ENCODE measurements around the gene CAMTA1.

CAMTA1 gene

DNA sequence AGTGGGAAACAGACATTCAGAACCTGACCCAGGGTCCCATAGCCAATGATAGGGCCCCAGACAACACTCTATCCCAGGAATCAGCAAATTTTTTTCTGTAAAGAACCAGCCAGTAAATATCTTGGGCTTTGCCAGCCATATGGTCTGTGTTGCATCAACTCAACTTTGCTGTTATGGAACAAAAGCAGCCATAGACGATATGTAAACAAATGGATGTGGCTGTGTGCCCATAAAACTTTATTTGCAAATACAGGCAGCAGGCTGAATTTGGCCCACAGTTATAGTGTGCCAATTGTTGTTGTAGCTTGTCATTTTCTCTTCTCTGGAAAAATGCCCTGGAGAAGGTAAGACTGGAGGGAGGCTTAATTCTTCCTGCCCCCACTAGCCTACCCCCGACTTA lies 554.7 kb downstream of the CAMTA1 start:
- DNase-seq (ENCODE audit: low read depth in 2 of 2), result no peak

DNA sequence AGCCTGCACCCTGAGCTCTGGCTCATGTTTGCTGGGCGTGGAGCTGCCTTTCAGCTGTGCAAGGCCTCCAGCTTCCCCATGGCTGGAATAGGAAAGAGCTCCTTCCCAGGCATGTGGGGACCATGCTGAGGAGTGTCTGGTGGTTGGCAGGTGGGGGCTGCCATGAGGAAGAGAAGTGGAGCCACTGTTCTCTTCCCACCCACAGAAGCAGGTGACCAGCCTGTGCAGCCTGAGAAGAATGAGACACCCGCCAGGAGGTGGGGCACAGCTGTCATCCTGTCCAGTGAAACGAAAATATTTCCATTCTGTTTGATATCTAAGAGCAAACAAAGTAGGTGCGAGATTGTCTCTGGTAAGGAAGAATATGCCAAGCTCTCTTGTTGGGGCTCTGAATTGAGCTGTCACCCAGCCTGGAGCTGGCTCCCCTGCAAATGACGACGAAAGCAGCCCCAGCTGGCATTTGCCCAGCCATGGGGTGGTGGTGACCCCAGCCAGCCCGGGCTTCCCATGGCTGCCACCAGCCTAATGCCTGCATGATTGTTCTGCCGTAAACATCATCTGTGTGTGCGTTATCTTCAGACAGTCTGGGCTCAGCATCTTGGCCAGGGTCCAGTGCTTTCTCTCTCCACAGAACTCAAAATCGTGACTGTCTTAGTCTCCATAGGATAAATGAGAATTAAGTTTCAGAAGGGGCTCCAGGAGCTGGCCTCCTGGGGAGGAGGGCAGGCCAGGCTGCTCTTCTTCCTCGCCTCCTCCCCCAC lies 556.1 kb downstream of the CAMTA1 start:
- no peak for DNase-seq (ENCODE audit: low read depth in 2 of 2)

DNA sequence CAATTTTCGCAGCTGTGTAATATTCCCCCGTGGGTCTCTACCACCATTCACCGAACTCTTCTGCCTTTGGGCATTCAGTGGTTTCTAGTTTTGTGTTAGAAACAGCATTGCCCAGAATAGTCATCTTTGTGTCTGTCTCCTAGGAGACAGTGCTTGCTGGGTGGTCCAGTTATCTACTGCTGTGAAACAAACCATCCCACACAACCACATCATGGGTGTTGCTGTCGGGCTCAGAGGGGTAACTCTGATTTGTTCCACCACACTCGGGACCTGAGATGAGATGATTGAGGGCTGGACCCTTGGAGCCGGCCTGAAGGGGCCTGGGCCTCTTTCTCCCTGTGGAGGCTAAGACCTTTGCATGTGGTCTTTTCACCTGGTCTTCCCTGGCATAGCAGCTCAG lies 558.6 kb downstream of the CAMTA1 start:
- no peak for DNase-seq (ENCODE audit: low read depth in 2 of 2)

DNA sequence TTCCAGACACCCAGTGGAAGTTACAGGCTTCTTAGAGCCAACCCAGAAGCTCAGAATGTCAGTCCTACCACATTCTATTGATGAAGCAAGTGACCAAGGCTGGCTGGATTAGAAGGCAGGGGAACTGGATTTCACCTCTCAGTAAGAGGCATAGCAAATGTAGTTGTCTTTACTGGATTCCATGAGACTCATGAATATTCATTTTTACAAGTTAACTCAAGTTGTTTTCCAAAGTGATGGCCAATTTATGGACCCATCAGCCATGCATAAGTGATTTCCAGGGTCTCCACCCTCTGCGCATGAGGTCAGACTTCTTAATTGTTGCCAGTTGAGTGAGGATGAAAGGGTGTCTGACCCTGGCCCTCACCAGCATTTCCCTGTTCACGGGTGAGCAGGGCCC lies 559.0 kb downstream of the CAMTA1 start:
- no peak for DNase-seq (ENCODE audit: low read depth in 2 of 2)

DNA sequence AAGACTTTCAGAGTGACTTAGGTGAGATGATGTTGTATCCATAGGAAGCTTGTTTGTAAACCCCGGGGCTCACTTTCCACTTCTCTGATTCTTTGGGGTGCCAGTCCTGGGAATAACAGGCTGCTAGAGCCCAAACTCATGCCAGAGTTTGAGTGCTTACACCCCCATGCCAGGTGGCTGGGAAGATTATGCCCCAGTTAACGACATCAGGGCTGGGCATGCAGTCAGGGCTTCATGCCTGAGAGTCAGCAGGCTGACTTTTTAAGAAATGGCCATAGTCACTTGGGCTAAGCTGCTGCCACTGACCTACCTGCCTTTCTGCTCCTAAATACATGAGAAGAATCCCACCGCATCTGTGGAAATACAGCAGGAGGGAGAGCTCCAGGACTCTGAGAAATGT lies 560.3 kb downstream of the CAMTA1 start:
- DNase-seq (ENCODE audit: low read depth in 2 of 2), result no peak

DNA sequence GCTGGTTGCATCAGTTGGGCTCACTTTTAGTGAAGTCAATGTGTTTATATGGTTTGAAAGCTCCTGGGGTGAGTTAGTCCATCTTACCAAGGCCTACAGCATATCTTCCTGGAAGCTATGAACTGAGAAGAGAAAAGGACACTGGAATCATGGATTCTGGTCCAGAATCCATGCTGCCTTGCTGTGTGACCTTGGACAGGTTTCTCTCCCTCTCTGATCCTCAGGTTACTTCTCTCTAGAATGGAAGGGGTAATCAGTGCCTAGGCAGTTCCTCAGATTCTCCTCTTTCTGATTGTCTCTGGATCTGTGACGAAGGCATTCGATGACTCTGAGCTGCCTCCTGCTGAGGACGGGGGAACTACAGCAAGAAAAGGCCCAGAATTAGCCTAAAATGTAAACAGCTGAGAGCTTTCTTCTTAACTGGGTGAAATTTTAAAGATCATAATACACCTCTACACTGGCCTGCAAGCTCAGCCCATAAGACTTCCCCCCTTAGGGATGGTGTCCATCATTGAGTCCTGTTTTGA lies 560.9 kb downstream of the CAMTA1 start:
- DNase-seq (ENCODE audit: low read depth in 2 of 2), result no peak

DNA sequence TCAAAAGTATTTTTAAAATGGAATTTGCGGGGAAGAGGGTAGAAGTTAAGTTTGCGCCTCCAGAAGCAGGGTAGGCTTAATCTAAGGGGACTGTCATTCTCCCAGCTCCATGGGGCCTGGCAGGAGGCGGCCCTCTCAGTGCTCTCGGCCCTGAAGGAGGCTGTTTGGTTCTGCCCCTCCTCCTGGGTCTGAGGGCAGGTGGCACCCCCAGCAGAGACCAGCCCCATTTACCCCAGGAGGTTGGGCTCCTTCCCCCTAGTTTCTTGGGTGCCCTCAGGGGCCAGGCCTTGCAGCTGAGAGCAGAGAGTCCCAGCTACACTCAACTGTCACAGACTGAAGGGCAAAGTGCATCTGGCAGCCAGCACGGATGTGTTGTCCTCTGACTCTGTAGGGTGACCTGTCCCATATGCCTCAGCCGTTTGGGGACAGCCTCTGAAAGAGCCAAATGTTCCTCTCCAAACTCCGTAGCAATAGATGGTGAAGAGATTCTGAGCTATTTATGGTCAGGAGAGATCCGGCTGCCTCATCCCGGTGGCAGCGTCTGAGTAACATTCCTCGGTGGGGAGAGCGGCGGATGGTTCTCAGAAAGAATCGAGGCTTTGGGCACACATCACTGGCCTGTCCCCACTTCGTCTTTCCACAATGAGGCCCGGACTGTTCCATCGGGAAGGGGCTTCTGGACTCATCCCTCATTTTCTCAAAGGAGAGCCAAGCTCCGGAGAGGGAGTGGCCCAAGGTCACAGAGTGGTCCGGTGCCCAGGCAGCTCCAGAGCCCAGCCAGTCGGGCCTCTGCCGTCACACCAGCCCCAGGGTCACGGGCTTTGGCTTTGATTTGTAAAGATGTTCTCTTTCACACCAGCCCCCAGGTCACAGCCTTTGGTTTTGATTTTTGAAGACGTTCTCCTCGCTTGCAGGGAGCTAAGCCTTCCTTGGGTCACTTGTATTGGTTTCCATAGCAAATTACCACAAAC lies 561.6 kb downstream of the CAMTA1 start:
- no peak for DNase-seq (ENCODE audit: low read depth in 2 of 2)

DNA sequence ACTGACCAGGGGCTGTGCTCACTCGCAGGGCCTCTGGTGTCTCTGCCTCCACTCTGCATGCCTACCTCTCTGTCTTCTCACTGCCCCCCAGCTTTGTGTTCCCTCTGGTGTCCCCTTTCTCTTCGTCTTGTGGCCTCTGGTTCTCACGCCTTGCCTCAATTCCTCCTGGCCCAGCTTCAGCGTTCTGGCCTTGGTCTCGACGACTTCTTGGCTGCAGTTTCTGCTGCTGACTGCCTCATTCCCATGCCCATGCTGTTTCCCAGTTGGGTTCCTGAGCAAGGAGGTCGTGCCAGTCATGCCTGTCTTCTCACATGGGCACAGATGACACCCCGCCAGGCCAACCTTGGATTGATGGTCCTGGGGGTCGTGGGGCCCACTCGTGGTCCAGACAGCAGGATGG lies 562.8 kb downstream of the CAMTA1 start:
- DNase-seq (ENCODE audit: low read depth in 2 of 2), result no peak

DNA sequence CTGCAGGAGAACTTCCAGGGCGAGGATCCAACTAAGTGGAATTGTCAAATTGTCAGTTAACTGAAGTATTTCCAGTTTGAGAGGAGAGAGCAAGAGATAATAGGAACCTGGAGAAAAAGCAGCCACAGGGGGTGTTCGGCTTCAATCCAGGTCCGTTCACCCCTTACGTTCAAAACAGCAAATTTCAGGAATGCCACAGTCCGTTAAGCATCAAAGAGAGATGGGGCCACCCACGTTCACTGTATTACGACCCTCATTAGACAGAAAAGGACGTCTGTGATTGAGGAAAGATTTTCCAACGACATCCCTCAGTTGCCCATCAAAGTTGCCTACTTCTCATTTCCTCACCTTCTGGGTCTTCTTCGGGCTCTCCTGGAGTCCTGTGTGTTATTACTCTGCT lies 563.3 kb downstream of the CAMTA1 start:
- no peak for DNase-seq (ENCODE audit: low read depth in 2 of 2)

DNA sequence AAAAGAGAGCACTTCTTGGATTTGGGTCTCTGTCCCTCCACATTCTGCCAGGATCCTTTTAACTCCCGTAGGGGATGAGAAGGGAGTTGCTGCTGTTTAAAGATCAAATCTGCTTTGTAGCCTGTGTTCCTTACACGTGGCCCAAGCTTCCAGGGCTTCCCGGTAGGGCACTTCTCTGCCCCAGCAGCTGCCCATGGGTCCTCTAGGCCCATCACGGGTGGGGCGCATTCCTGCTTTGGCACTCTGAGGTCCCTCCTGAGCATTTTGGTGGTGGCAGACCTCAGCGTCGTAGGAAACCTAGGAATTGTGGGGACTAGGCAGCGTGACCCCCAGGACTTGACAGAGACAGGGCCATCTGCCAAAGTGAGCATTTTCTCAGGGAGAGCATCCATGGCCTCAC lies 565.5 kb downstream of the CAMTA1 start:
- no peak for DNase-seq (ENCODE audit: low read depth in 2 of 2)

DNA sequence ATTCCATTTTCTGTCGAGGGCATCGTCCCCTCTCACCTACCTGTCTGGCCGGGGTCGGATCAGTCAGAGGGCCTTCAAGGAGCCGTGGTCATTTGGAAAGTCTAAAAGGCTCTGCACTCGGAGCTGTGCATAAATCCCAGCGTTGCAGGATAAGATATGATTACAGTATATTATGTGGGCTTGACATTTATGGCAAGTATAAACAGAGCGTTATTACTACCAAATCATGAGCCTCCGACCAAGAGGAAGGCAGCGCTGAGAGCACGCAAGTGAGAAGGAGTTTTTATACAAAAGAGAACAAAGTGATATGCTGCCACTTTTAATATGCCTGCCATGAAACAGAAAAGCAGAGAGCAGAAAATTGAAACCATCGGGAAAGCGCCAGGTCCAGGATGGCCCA lies 566.4 kb downstream of the CAMTA1 start:
- no peak for DNase-seq (ENCODE audit: low read depth in 2 of 2)

DNA sequence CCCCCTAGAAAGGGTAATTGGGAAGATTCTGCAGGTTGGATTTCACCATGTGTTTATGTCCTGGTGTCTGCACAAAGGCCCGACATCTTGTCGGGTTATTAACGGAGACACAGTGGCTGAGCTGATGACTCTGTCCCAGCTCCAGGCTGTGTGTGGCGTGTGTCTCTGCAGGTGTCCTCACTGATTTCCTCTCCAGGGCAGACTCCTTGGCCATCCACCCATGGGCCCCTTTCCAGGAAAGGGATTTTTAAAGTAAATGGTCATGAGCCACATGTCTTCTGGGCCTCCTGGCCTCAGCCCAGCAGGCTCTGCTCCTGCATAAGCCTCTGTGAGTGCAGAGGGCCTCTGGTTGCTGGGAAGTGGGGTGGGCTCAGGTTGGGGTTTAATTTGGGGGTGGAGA lies 567.1 kb downstream of the CAMTA1 start:
- no peak for DNase-seq (ENCODE audit: low read depth in 2 of 2)

DNA sequence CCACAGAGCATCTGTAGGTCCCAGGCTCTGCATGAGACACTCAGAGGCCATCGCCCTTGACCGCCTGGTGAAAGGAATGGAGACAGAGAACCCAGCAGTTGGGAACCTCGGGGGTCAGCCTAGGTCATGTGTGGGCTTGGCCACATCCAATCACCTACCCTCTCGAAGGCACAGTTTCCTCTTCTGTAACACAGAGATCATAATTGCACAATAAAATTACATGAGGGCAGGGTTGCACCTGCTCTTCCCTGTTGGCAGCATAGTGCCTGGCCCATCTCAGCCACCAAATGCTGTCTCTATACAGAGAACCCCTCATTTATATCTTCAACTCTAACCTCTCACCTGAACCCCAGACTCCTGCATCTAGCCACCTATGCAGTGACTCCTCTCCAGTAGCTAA lies 567.7 kb downstream of the CAMTA1 start:
- DNase-seq (ENCODE audit: low read depth in 2 of 2), result no peak

DNA sequence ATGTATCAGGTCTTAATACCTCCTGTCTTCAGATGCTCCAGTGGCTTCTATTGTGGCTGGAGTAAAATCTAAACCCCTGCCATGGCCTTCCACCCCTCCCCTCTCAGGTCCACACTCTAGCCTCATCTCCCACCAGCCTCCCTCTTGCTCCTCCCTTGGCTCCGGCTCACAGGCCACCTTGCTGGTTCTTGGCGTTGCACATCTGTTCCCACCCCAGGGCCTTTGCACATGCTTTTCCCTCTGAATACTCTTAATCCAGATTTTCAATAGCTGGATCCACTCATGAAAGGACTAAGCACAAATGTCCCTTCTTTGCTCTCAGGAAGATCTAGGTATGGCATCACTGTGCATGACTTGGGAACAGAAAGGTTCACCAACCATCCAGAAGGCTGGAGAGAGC lies 570.4 kb downstream of the CAMTA1 start:
- no peak for DNase-seq (ENCODE audit: low read depth in 2 of 2)

DNA sequence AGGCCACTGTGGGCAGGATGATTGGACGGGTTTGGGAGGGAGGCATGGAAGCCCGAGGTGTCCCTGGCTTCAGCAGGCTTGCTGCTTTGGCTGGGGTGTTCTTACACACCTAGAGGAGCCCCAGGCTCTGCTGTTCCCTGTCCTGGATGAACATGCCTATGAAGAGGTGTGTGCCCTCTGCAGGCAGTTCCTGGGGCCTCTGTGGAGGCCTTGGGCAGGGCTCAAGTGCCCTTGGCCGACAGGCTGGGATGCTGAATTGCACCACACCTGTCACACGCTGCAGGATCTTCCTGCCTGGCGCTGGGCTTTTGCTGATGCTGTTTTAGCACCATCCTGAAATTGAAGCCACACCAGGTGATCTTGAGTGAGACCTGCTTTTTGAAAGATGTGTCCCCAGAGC lies 570.8 kb downstream of the CAMTA1 start:
- DNase-seq (ENCODE audit: low read depth in 2 of 2), result no peak

DNA sequence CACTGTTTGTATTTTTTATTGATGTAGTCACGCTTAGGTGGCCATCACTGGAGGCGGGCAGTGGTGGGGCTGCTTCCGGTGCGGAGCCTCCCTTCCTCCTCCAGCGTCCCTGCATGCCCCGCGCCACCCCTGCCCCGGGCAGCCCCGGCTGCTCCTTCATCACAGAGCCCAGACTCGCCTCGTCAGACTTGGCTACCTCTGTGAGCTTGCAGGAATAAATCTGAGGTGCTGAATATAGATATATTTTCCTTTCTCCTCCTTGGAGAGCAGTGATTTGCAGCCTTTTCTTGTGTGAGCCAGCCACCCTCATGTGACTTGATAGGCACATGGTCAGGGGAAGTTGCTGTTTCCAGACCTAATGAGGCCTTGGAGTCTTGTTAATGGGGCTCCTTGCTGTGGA lies 573.2 kb downstream of the CAMTA1 start:
- no peak for DNase-seq (ENCODE audit: low read depth in 2 of 2)

DNA sequence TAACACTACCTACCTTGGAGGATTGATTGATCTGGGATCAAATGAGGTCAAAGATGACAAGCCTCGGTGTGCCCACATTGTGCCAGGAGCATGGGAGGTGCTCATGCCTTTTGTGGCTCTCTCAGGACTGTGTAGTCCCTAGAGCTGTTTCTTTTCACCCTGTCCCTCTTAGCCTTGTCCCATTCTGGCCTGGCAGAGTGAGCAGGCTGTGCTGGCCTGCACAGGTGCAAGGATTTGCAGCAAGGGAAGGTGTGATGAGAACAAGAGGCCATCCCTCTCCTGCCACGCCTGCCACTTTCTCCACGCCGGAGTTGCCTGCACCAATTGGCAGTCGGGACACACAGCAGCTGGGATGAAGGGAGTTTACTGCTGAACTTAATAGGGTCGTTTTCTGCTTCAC lies 575.3 kb downstream of the CAMTA1 start:
- DNase-seq (ENCODE audit: low read depth in 2 of 2), result no peak

DNA sequence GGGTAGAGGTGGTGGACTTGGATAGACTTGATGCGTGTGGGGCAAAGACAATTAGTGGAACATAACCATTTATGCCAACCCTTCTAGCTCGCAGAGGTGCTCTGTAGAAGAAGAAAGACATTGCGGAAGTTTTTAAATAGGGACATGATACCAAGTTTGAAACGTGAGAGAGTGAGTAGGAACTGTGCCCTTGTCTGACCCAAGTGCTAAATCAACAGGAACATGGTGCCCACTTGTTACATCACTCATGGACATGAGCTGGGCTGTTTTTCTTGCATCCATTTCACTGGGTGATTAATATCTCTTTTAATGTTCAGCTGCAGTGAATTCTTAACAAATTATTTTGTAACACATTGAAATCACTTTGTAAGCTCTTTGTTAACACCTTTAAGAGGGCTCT lies 577.7 kb downstream of the CAMTA1 start:
- no peak for DNase-seq (ENCODE audit: low read depth in 2 of 2)

DNA sequence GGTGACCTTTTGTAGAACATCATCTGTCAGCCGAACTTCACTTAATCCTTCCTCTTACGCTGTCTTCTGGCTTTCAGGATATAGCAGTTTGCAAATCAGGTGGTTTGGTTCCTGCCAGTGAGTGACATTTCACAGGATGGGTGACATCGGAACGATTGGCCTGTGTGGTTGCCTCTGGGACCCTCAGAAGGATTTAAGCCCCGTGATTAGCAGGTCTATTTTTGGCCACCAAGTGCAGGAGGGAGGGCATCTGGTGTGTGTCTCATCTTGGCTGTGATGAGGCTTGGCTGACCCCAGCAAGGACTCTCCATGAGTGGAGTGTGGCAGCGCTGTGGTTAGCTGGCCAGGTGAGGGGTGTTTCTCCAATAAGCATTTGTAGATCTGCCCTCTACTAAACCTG lies 578.2 kb downstream of the CAMTA1 start:
- DNase-seq (ENCODE audit: low read depth in 2 of 2), result no peak

DNA sequence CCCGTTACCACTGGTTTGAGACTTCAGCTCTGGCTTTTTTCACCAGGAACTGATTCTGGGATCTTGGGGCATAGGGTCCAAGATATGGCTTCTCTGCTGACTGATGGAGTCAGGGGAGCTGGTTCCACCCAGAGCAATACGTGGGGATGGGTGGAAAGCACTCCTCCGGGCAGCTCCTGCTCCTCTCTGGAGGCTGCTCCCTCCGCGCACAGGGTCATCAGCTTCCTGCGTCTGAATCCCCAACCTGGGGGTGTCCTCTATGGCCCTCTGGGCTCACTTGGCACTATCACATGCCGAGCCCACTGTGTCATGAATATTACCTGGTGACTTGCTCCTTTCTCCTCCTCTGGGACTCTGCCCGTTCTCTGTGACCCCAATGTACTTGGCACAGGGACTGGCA lies 580.5 kb downstream of the CAMTA1 start:
- no peak for DNase-seq (ENCODE audit: low read depth in 2 of 2)

DNA sequence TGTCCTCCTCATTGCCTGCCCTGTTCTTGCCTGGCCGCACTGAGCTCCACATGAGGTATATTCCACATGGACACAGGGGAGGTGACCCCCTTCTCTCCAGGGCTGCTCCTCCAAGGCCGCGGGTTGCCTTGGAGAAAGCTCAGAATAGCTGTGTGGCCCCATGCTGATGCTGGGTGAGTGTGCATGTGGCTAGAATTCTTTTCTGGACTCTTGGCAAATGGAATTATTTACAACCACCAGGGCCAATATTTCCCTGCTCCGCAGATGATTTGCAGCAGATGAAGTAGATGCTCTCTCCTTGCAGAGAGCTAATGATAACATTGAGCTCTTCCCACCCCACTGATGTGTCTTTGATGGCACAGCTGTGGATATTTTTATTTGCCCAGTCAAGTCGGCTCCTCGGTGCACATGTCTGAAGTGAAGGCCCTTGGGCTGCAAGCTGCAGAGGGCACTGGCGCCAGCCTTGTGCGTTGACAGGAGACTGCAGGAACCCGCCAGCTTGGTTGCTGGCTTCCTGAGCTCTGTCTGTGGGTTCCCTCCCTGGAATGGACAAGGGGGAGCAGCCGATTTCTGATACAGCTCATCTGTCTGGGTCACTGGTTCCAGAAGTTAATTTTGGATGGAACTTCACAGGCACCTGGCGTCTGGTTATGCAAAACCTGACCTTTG lies 581.2 kb downstream of the CAMTA1 start:
- DNase-seq (ENCODE audit: low read depth in 2 of 2), result no peak

DNA sequence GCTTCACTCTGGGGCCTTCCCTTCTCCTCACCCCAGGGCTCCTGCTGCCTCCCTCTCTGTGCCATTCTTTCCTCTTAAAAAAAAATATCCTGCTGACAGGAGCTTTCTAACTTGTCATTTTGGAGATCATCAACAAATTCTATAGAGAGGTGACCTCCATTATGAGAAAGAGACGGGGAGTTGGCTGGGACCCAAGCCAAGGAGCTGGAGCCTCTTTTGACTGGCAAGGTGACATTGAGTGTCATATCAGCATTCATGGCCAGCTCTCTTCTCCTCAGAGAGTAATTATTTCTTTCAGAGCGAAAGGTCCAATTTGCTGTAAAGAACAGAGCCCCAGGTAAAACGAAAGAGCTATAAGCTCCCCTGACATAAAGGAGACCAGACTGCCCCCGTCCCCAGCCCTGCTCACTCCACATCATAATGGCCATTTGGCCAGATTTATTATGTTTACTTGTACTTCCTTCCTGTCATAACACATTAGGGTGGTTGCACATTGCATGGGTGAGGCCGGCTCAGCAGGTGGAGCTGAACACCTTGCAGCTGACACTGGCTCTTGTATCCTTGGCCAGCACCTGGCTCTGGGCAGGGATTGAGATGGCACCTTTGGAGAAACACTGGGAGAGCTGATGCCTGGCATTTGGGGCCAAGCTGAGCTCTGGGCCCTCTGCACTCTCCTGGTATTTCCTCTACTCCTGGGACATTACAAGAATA lies 581.9 kb downstream of the CAMTA1 start:
- DNase-seq (ENCODE audit: low read depth in 2 of 2), result no peak
